CD14-positive monocyte (primary cell): ENCODE measurements around the gene RPS26. TPM values are rescaled to one million over a fixed set of nuclear protein-coding genes. Genes with fewer than 3 reads are reported as not detected.
A peak's percentile ranks its signal among the peaks of the same experiment; 100 is the strongest.

Experiments
- DNase-seq, 3 donors: peaks; one replicate each; pipeline ENCODE4 v3.0.0-alpha.2; 2011 to 2022
- H2AFZ ChIP-seq: 2 replicates; pipeline ENCODE4 v1.6.0; 2012; ENCODE audit warnings: mild to moderate bottlenecking, low read depth, low read length, inconsistent platforms; ENCODE audit not compliant: insufficient read depth, poor library complexity, severe bottlenecking
- H3K27ac ChIP-seq, 2 donors: 1 replicate in 1 of 2; 2 replicates in 1 of 2; pipeline ENCODE4 v1.5.1; 2012 to 2013; ENCODE audit warnings: low read length in 2 of 2, control low read depth in 1 of 2, inconsistent platforms in 1 of 2, low read depth in 1 of 2, mild to moderate bottlenecking in 1 of 2
- H3K27me3 ChIP-seq, 2 donors: one replicate each; pipeline versions ENCODE4 v1.6.0 to v1.6.1; 2011 to 2013; ENCODE audit warnings: low read length in 2 of 2; ENCODE audit not compliant: control insufficient read depth in 2 of 2, insufficient read depth in 2 of 2
- H3K36me3 ChIP-seq, 2 donors: replicated peaks in 1 of 2; 1 replicate in 1 of 2; 2 replicates in 1 of 2; pipeline versions ENCODE4 v1.5.1 to v1.6.1; 2012 to 2013; ENCODE audit warnings: low read length in 2 of 2, control low read depth in 1 of 2, inconsistent platforms in 1 of 2, mild to moderate bottlenecking in 1 of 2; ENCODE audit not compliant: insufficient read depth in 2 of 2, control insufficient read depth in 1 of 2
- H3K4me1 ChIP-seq, 2 donors: 1 replicate in 1 of 2; 2 replicates in 1 of 2; pipeline versions ENCODE4 v1.5.1 to v1.6.1; 2012 to 2013; ENCODE audit warnings: low read length in 2 of 2, control low read depth in 1 of 2, inconsistent platforms in 1 of 2, mild to moderate bottlenecking in 1 of 2, moderate library complexity in 1 of 2; ENCODE audit not compliant: insufficient read depth in 2 of 2, control insufficient read depth in 1 of 2
- H3K4me2 ChIP-seq: replicated peaks from 2 replicates; pipeline ENCODE3; 2012; ENCODE audit warnings: low read length, moderate library complexity, mild to moderate bottlenecking; ENCODE audit not compliant: poor library complexity, severe bottlenecking; ENCODE audit errors: extremely low read depth
- H3K4me3 ChIP-seq, 3 experiments: fragments of 200-600 bp in 1 of 3; sonication (generic) in 1 of 3; replicated peaks in 1 of 3; 1 replicate in 2 of 3; 2 replicates in 1 of 3; pipeline ENCODE4 v1.5.1; 2011 to 2013; ENCODE audit warnings: low read length in 3 of 3, mild to moderate bottlenecking in 3 of 3, control low read depth in 2 of 3, low read depth in 2 of 3, inconsistent platforms in 1 of 3, moderate library complexity in 1 of 3
- H3K79me2 ChIP-seq: 2 replicates; pipeline ENCODE4 v1.6.0; 2012; ENCODE audit warnings: mild to moderate bottlenecking, control low read depth, inconsistent platforms, low read length, moderate library complexity; ENCODE audit not compliant: insufficient read depth
- H3K9ac ChIP-seq: 2 replicates; pipeline ENCODE4 v1.6.0; 2017; ENCODE audit warnings: low read length, mild to moderate bottlenecking; ENCODE audit not compliant: insufficient read depth, poor library complexity, severe bottlenecking
- H3K9me3 ChIP-seq, 2 donors: replicated peaks in 1 of 2; 1 replicate in 1 of 2; 2 replicates in 1 of 2; pipeline versions ENCODE4 v1.5.1 to v1.6.1; 2012 to 2013; ENCODE audit warnings: low read length in 2 of 2, control low read depth in 1 of 2; ENCODE audit not compliant: control insufficient read depth in 1 of 2, insufficient read depth in 1 of 2
- H4K20me1 ChIP-seq: 2 replicates; pipeline ENCODE4 v1.6.0; 2012; ENCODE audit warnings: mild to moderate bottlenecking, low read length, control low read depth, moderate library complexity; ENCODE audit not compliant: insufficient read depth
- H3K27ac Mint-ChIP-seq, 7 donors: one replicate each; pipeline ENCODE4 v1.8.0; 2020; ENCODE audit warnings: mild to moderate bottlenecking in 7 of 7, mixed read lengths in 7 of 7, moderate library complexity in 6 of 7, inconsistent platforms in 2 of 7
- H3K27me3 Mint-ChIP-seq, 3 donors: one replicate each; pipeline ENCODE4 v1.8.0; 2021 to 2022; ENCODE audit warnings: low read depth in 3 of 3, mild to moderate bottlenecking in 3 of 3, mixed read lengths in 3 of 3, moderate library complexity in 3 of 3, inconsistent platforms in 1 of 3
- H3K36me3 Mint-ChIP-seq, 2 donors: one replicate each; pipeline ENCODE4 v1.8.0; 2020; ENCODE audit warnings: mixed read lengths in 2 of 2, inconsistent platforms in 1 of 2, mild to moderate bottlenecking in 1 of 2
- H3K4me1 Mint-ChIP-seq: one replicate; pipeline ENCODE4 v1.8.0; 2020; ENCODE audit warnings: mild to moderate bottlenecking, mixed read lengths
- H3K4me3 Mint-ChIP-seq, 2 donors: one replicate each; pipeline ENCODE4 v1.8.0; 2020; ENCODE audit warnings: mild to moderate bottlenecking in 2 of 2, mixed read lengths in 2 of 2, moderate library complexity in 1 of 2
- H3K9me3 Mint-ChIP-seq, 7 donors: one replicate each; pipeline ENCODE4 v1.8.0; 2020 to 2022; ENCODE audit warnings: mixed read lengths in 7 of 7, mild to moderate bottlenecking in 6 of 7, moderate library complexity in 6 of 7, inconsistent platforms in 2 of 7
- WGBS: methylation state at CpG from one replicate; pipeline ENCODE4 v1.1.5; 2013; ENCODE audit warnings: missing lambda C conversion rate; ENCODE audit not compliant: insufficient coverage; 5-methylcytosine and 5-hydroxymethylcytosine counted together
- intact Hi-C, 2 donors: fragments of 100-400 bp; cut with micrococcal nuclease; formaldehyde crosslinking; loops; one replicate each; pipeline versions ENCODE4 v1.15.0 to v1.15.1; 2023
- polyA plus RNA-seq, 3 donors: library from polyadenylated mRNA; depleted of rRNA in 1 of 3; unstranded in 2 of 3; stranded (reverse) in 1 of 3; fragments of 300-500 nt in 2 of 3; fragments of >200 nt in 1 of 3; fragmentation: Illumina TruSeq in 2 of 3; gene quantifications; 1 replicate in 2 of 3; 2 replicates in 1 of 3; pipeline ENCODE4 v1.2.3, GENCODE V29; 2012 to 2021
- TF ChIP-seq, protein P1 (sequence below): fragments of 200-600 bp; IDR thresholded peaks from one replicate; pipeline ENCODE4 v1.8.0; 2022; ENCODE audit warnings: antibody characterized with exemption, mild to moderate bottlenecking

Gene RPS26
- polyA plus RNA-seq, 3 donors, result 238 to 363 (median 286) TPM

DNA sequence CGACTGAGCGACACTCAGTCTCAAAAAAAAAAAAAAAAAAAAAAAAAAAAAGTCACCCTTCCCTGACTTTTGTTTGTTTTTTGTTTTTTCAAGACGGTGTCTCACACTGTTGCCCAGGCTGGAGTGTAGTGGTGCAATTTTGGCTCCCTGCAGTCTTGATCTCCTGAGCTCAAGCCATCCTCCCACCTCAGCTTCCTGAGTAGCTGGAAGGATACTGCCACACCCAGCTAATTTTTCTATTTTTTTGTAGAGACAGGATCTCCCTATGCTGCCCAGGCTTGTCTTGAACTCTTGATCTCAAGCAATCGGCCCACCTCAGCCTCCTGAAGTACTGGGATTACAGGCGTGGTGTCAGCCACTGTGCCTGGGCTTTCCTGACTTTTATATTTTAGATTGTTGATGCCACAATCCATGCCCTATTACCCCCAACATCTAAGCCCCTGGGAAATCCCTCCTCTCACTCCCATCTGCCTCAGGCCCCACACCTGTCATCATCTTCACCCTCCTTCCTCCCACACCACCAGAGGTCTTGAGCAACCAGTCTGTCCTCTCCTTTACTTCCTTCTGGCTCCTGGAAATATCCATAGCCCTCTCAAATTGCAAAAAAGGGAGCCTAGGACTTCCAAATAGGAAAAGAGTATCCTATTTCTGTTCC lies 13.1 kb upstream of the RPS26 start:
- Mint-ChIP-seq H3K4me1 (no peaks in the 10 kb centered on the region), H3K27ac (peak overlapping the region in 1 of 7 donors; percentile 21), H3K36me3 (peaks cover 31 to 40% of the 10 kb centered on the region in 2 donors), H3K27me3 (peaks cover 0 to 6% (median 0%) of the 10 kb centered on the region in 3 donors), H3K4me3 (no peak overlapping the region), H3K9me3 (no peaks in the 10 kb centered on the region)
- WGBS, result 100% methylated on average over 1 of the region's 5 CpGs
- no peak for DNase-seq
- H3K4me3 ChIP-seq, result no peak overlapping the region
- no peak overlapping the region for H3K27ac ChIP-seq
- no peaks in the 10 kb centered on the region for H3K27me3 ChIP-seq
- TF ChIP-seq, protein P1, sequence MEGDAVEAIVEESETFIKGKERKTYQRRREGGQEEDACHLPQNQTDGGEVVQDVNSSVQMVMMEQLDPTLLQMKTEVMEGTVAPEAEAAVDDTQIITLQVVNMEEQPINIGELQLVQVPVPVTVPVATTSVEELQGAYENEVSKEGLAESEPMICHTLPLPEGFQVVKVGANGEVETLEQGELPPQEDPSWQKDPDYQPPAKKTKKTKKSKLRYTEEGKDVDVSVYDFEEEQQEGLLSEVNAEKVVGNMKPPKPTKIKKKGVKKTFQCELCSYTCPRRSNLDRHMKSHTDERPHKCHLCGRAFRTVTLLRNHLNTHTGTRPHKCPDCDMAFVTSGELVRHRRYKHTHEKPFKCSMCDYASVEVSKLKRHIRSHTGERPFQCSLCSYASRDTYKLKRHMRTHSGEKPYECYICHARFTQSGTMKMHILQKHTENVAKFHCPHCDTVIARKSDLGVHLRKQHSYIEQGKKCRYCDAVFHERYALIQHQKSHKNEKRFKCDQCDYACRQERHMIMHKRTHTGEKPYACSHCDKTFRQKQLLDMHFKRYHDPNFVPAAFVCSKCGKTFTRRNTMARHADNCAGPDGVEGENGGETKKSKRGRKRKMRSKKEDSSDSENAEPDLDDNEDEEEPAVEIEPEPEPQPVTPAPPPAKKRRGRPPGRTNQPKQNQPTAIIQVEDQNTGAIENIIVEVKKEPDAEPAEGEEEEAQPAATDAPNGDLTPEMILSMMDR, result no peak
- no peaks in the 10 kb centered on the region for H3K4me1 ChIP-seq
- no peaks in the 10 kb centered on the region for H3K79me2 ChIP-seq
- H3K4me2 ChIP-seq, result no peak overlapping the region
- H4K20me1 ChIP-seq, result no peaks in the 10 kb centered on the region
- intact Hi-C loops, result loop anchor here in 1 of 2 donors (2.0 to 10.0 kb wide), 2 partner anchors 32 to 284 kb away; partner anchors contain the start of genes GDF11 and SUOX
- no peak overlapping the region for H2AFZ ChIP-seq
- no peaks in the 10 kb centered on the region for H3K9me3 ChIP-seq
- H3K9ac ChIP-seq, result no peak overlapping the region
- peaks cover 20 to 24% of the 10 kb centered on the region in 2 donors for H3K36me3 ChIP-seq

GRCh38 chr12:56029166-56029519 lies 12.6 kb upstream of the RPS26 start:
- no peak overlapping the region for H3K9ac ChIP-seq
- no peak overlapping the region for H2AFZ ChIP-seq
- H4K20me1 ChIP-seq, result no peaks in the 10 kb centered on the region
- intact Hi-C loops, result loop anchor here in 1 of 2 donors (2.0 to 10.0 kb wide), 2 partner anchors 32 to 284 kb away; partner anchors contain the start of genes GDF11 and SUOX
- H3K4me1 ChIP-seq, result no peaks in the 10 kb centered on the region
- H3K9me3 ChIP-seq, result no peaks in the 10 kb centered on the region
- TF ChIP-seq, protein P1, result no peak
- Mint-ChIP-seq H3K27ac (peak overlapping the region in 1 of 7 donors; percentile 18), H3K36me3 (peaks cover 33 to 42% of the 10 kb centered on the region in 2 donors), H3K4me1 (no peaks in the 10 kb centered on the region), H3K27me3 (peaks cover 0 to 6% (median 0%) of the 10 kb centered on the region in 3 donors), H3K9me3 (no peaks in the 10 kb centered on the region), H3K4me3 (no peak overlapping the region)
- H3K4me3 ChIP-seq, result no peak overlapping the region
- no peak for DNase-seq
- H3K4me2 ChIP-seq, result no peak overlapping the region
- H3K36me3 ChIP-seq, result peaks cover 20 to 24% of the 10 kb centered on the region in 2 donors
- H3K79me2 ChIP-seq, result no peaks in the 10 kb centered on the region
- no peak overlapping the region for H3K27ac ChIP-seq
- H3K27me3 ChIP-seq, result no peaks in the 10 kb centered on the region
